Activated CD8-positive, alpha-beta T cell treated with anti-CD3 and anti-CD28 coated beads, Interleukin-2, amount 10 ng/mL, durations not matched to agents 7 days and 5 days (primary cell): ENCODE results near the gene CPNE5. TPM values are rescaled to one million over a fixed set of nuclear protein-coding genes. Genes with fewer than 3 reads are reported as not detected.

ENCODE experiments used
- ATAC-seq: fragments of 150-1000 bp; cut with Tn5 transposase; one replicate; pipeline ENCODE4 v1.10.0; 2021; ENCODE audit warnings: moderate library complexity
- CTCF ChIA-PET: fragments of 350-600 bp; sonication (Branson Sonifier 250); formaldehyde crosslinking; loops from one replicate; lab custom pipeline; 2021; ENCODE audit warnings: antibody characterized with exemption; lab: Charles Lee
- POLR2A ChIA-PET: fragments of 350-600 bp; sonication (Branson Sonifier 250); formaldehyde crosslinking; loops from one replicate; lab custom pipeline; 2021; ENCODE audit warnings: antibody characterized with exemption; lab: Charles Lee
- DNase-seq: peaks from one replicate; pipeline ENCODE4 v3.0.0-alpha.2; 2020
- H3K27ac Mint-ChIP-seq: one replicate; pipeline ENCODE4 v1.8.0; 2021; ENCODE audit warnings: mild to moderate bottlenecking, mixed read lengths
- H3K27me3 Mint-ChIP-seq: one replicate; pipeline ENCODE4 v1.8.0; 2021; ENCODE audit warnings: low read depth, mixed read lengths
- H3K36me3 Mint-ChIP-seq: one replicate; pipeline ENCODE4 v1.8.0; 2021; ENCODE audit warnings: low read depth, mixed read lengths
- H3K4me1 Mint-ChIP-seq: one replicate; pipeline ENCODE4 v1.8.0; 2021; ENCODE audit warnings: low read depth, mixed read lengths
- H3K4me3 Mint-ChIP-seq: one replicate; pipeline ENCODE4 v1.8.0; 2021; ENCODE audit warnings: mild to moderate bottlenecking, mixed read lengths
- H3K9me3 Mint-ChIP-seq: one replicate; pipeline ENCODE4 v1.8.0; 2022; ENCODE audit warnings: mixed read lengths; ENCODE audit not compliant: insufficient read depth
- total RNA-seq, 2 experiments: library from RNA; stranded (reverse); gene quantifications; one replicate each; pipeline ENCODE4 v1.2.3, GENCODE V29; 2021

The CPNE5 gene
- total RNA-seq, 2 experiments from 2014 or later = 1.4 to 1.7 TPM

GRCh38 chr6:36833182-36833789 is 6.0 kb downstream of the CPNE5 start:
- Mint-ChIP-seq H3K27me3 (peaks cover 28% of the 10 kb centered on the region), H3K9me3 (no peaks in the 10 kb centered on the region), H3K4me1 (peaks cover 4% of the 10 kb centered on the region), H3K4me3 (no peak overlapping the region), H3K27ac (no peak overlapping the region), H3K36me3 (no peaks in the 10 kb centered on the region)
- POLR2A ChIA-PET = no interaction called here
- ATAC-seq (no peak), DNase-seq (no peak)
- CTCF ChIA-PET = interaction anchor here (1.2 to 1.8 kb wide), 2 partner anchors 17 to 19 kb away, joined by 4 to 8 read pairs; no protein-coding TSS in a partner anchor

GRCh38 chr6:36832313-36832712 is 6.9 kb downstream of the CPNE5 start:
- Mint-ChIP-seq H3K36me3 (no peaks in the 10 kb centered on the region), H3K9me3 (no peaks in the 10 kb centered on the region), H3K4me1 (peaks cover 12% of the 10 kb centered on the region), H3K27me3 (peaks cover 18% of the 10 kb centered on the region), H3K4me3 (no peak overlapping the region), H3K27ac (no peak overlapping the region)
- CTCF ChIA-PET = interaction anchor here (1.2 kb wide), 1 partner anchor 18 kb away, joined by 8 read pairs; no protein-coding TSS in a partner anchor
- ATAC-seq = no peak
- no peak for DNase-seq
- POLR2A ChIA-PET = no interaction called here

GRCh38 chr6:36830577-36830976 is 8.7 kb downstream of the CPNE5 start:
- ChIA-PET POLR2A (no interaction called here), CTCF (interaction anchor here (0.9 to 1.0 kb wide), 2 partner anchors 48 to 55 kb away, joined by 3 read pairs; partner anchors contain the start of gene C6orf89)

GRCh38 chr6:36829919-36830544 is 9.2 kb downstream of the CPNE5 start:
- Mint-ChIP-seq H3K4me3 (no peak overlapping the region), H3K27me3 (peaks cover 5% of the 10 kb centered on the region)

More at GRCh38 chr6:36830577-36830976, 8.7 kb downstream of the CPNE5 start:
- Mint-ChIP-seq H3K27me3 (peaks cover 9% of the 10 kb centered on the region), H3K27ac (no peak overlapping the region), H3K9me3 (no peaks in the 10 kb centered on the region), H3K4me1 (peaks cover 15% of the 10 kb centered on the region), H3K4me3 (no peak overlapping the region), H3K36me3 (no peaks in the 10 kb centered on the region)
- ATAC-seq (no peak), DNase-seq (no peak)

GRCh38 chr6:36827261-36828079 is 11.8 kb downstream of the CPNE5 start:
- H3K27me3 Mint-ChIP-seq = peaks cover 3% of the 10 kb centered on the region
- ChIA-PET POLR2A (no interaction called here), CTCF (no interaction called here)
- H3K4me3 Mint-ChIP-seq = no peak overlapping the region
- no peaks in the 10 kb centered on the region for H3K9me3 Mint-ChIP-seq
- DNase-seq (peak; percentile 52), ATAC-seq (peak; percentile 85)
- H3K36me3 Mint-ChIP-seq = no peaks in the 10 kb centered on the region
- H3K4me1 Mint-ChIP-seq = peaks cover 15% of the 10 kb centered on the region
- peak overlapping the region; percentile 37 for H3K27ac Mint-ChIP-seq

More at GRCh38 chr6:36829919-36830544, 9.2 kb downstream of the CPNE5 start:
- Mint-ChIP-seq H3K27ac (no peak overlapping the region), H3K4me1 (peaks cover 15% of the 10 kb centered on the region), H3K9me3 (no peaks in the 10 kb centered on the region), H3K36me3 (no peaks in the 10 kb centered on the region)
- POLR2A ChIA-PET = no interaction called here
- DNase-seq (no peak), ATAC-seq (no peak)
- CTCF ChIA-PET = interaction anchor here (0.9 to 1.0 kb wide), 2 partner anchors 47 to 55 kb away, joined by 3 read pairs; partner anchors contain the start of gene C6orf89

- Mint-ChIP-seq H3K9me3 (no peaks in the 10 kb centered on the region), H3K36me3 (no peaks in the 10 kb centered on the region), H3K4me1 (peaks cover 18% of the 10 kb centered on the region), H3K27me3 (peaks cover 3% of the 10 kb centered on the region), H3K27ac (no peak overlapping the region), H3K4me3 (no peak overlapping the region)
- ATAC-seq (no peak), DNase-seq (no peak)
- ChIA-PET CTCF (interaction anchor here (0.8 kb wide), 1 partner anchor 44 kb away, joined by 4 read pairs; no protein-coding TSS in a partner anchor), POLR2A (no interaction called here)
These were observed 12.6 kb downstream of the CPNE5 start for GRCh38 chr6:36826520-36827227.

- Mint-ChIP-seq H3K4me3 (no peak overlapping the region), H3K9me3 (no peaks in the 10 kb centered on the region), H3K27ac (no peak overlapping the region), H3K36me3 (no peaks in the 10 kb centered on the region), H3K4me1 (peaks cover 25% of the 10 kb centered on the region), H3K27me3 (peaks cover 3% of the 10 kb centered on the region)
- ATAC-seq (no peak), DNase-seq (no peak)
- POLR2A ChIA-PET = no interaction called here
- CTCF ChIA-PET = interaction anchor here (0.8 to 0.9 kb wide), 2 partner anchors 43 to 192 kb away, joined by 3 to 4 read pairs; no protein-coding TSS in a partner anchor
These were observed 13.2 kb downstream of the CPNE5 start for GRCh38 chr6:36825994-36826393.

GRCh38 chr6:36825452-36825851 is 13.8 kb downstream of the CPNE5 start:
- POLR2A ChIA-PET = no interaction called here
- DNase-seq (no peak), ATAC-seq (no peak)
- no peaks in the 10 kb centered on the region for H3K27me3 Mint-ChIP-seq
- H3K9me3 Mint-ChIP-seq = no peaks in the 10 kb centered on the region
- H3K36me3 Mint-ChIP-seq = no peaks in the 10 kb centered on the region
- CTCF ChIA-PET = interaction anchor here (0.8 to 1.1 kb wide), 3 partner anchors 43 to 193 kb away, joined by 3 to 4 read pairs (median 3); no protein-coding TSS in a partner anchor
- no peak overlapping the region for H3K27ac Mint-ChIP-seq
- no peak overlapping the region for H3K4me3 Mint-ChIP-seq
- peaks cover 29% of the 10 kb centered on the region for H3K4me1 Mint-ChIP-seq

- ChIA-PET CTCF (interaction anchor here (1.0 to 1.1 kb wide), 1 partner anchor 41 kb away, joined by 3 read pairs; no protein-coding TSS in a partner anchor), POLR2A (no interaction called here)
- Mint-ChIP-seq H3K27ac (no peak overlapping the region), H3K4me1 (peaks cover 29% of the 10 kb centered on the region), H3K9me3 (no peaks in the 10 kb centered on the region), H3K4me3 (no peak overlapping the region), H3K27me3 (no peaks in the 10 kb centered on the region), H3K36me3 (no peaks in the 10 kb centered on the region)
- ATAC-seq (no peak), DNase-seq (no peak)
These were observed 15.0 kb downstream of the CPNE5 start for GRCh38 chr6:36824253-36824652.

GRCh38 chr6:36823421-36824096 is 15.7 kb downstream of the CPNE5 start:
- CTCF ChIA-PET = interaction anchor here (1.0 kb wide), 1 partner anchor 41 kb away, joined by 3 read pairs; no protein-coding TSS in a partner anchor
- POLR2A ChIA-PET = no interaction called here
- no peaks in the 10 kb centered on the region for H3K9me3 Mint-ChIP-seq
- ATAC-seq (no peak), DNase-seq (no peak)
- no peaks in the 10 kb centered on the region for H3K36me3 Mint-ChIP-seq
- H3K27ac Mint-ChIP-seq = no peak overlapping the region
- H3K4me3 Mint-ChIP-seq = no peak overlapping the region
- H3K27me3 Mint-ChIP-seq = no peaks in the 10 kb centered on the region
- H3K4me1 Mint-ChIP-seq = peaks cover 29% of the 10 kb centered on the region
